ENCODE measurements around the gene TTC29.

- TF ChIP-seq CTCF (IDR thresholded peaks at IDR 0.05) (no peak), EZH2 (IDR thresholded peaks at IDR 0.05; ENCODE audit: borderline replicate concordance, insufficient read depth, low read depth, low read length, poor library complexity, severe bottlenecking) (no peak)
Observed at GRCh38 chr4:146763560-146763959, 182.1 kb downstream of the TTC29 start.
